NCI-H1105 treated with DMSO at 0.1 percent for 48 hours (cell line): ENCODE measurements around the gene IMPA2.
A peak's percentile ranks its signal among the peaks of the same experiment; 100 is the strongest.
"Not testable (repeated sequence)": the region's sequence is repeated elsewhere in the genome, so short reads cannot be mapped to it uniquely, and the experiment has no call there.

Experiments used
- DNase-seq: peaks from one replicate; lab custom pipeline; 2025; lab: John Stamatoyannopoulos, UW

Gene IMPA2

DNA sequence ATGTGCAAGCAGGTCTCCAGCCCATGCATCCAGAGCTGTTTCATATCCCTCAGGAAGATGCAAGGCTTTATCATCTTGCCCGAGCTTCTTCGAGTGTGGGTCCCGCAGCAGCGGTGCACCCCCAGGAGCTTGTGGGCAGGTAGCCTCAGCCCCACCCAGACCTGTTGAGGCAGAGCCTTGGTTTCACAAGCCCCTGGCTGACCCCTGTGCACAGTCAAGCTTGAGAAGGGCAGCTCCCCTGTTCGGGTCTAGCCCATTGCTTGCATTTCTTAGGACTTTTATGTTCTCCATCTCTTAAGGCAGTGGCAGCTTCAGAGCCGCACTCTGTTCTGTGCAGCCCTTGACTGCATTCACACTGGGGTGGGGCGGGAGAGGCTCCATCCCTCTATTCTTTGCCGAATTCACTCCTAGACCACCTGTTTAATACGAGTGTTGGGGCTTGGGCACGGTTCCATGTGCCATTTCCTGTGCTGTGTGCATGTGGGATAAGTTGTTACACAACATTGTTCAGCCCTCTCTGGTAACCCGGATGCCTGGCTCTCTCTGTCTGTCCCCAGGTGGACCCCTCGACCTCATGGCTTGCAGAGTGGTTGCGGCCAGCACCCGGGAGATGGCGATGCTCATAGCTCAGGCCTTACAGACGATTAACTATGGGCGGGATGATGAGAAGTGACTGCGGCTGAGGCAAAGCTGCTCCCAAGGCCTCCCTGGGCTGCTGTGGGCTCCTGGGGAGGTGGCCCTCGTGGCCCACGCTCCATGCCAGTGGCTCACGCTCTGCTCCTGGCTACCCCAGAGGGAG is 48.7 kb downstream of the IMPA2 start:
- DNase-seq, result no peak

DNA sequence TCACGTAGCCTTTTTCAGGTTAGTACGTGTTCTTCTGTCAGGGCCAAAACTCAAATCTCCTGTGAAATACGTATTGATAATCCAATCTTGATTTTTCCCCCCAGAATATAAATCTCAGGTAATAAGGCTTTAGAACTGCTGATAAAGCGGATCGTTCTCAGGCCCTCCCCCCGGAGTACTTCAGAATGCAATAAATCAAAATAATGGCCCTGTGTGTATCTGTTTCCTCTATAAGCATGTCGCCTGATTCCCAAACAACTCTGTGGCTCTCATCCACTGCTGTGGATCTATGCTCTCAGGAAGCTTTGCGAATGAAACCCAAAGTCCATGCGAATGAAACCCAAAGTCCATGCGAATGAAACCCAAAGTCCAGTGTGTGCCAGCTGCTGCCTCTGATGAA is 49.4 kb downstream of the IMPA2 start:
- DNase-seq, result no peak

- no peak for DNase-seq
These were observed 49.9 kb downstream of the IMPA2 start for GRCh38 chr18:12031181-12031580.

DNA sequence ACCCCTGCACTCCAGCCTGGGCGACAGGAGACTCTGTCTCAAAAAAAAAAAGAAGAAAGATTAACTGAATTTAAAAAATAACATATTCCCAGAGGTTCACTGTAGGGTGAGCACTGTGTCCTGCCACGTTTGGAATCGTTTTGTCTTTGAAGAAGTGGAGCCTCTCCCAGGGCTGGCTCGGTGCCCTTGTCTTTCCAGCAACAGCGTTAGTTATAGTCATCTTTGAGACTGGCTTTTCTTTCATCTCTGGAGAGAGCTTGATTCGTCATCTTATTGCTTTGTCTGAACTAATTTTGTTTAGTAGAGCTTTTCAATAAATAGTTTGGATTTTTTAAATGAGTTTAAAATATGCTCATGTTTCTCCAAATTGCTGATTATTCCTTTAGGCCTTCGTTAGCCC is 50.5 kb downstream of the IMPA2 start:
- no peak for DNase-seq

- DNase-seq, result no peak
These were observed 51.7 kb downstream of the IMPA2 start for GRCh38 chr18:12032786-12033642.

DNA sequence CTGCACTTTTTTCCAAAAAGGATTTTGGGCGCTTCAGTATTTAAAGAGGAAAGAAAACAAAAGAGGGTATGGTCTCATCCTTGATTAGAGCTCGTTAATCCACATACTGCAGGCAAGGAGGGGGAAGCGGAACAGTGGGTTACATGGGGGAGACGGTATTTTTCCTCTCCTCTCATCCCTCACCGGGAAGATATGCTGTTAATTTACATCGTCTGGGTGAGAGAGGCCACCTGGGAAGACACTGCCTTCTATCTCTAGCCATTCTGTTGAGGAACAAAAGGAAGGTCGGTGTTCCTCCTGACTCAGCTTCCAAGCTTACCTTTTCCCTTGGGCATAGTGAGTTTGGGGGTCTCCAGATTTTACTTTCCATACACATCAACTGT is 52.3 kb downstream of the IMPA2 start:
- no peak for DNase-seq

DNA sequence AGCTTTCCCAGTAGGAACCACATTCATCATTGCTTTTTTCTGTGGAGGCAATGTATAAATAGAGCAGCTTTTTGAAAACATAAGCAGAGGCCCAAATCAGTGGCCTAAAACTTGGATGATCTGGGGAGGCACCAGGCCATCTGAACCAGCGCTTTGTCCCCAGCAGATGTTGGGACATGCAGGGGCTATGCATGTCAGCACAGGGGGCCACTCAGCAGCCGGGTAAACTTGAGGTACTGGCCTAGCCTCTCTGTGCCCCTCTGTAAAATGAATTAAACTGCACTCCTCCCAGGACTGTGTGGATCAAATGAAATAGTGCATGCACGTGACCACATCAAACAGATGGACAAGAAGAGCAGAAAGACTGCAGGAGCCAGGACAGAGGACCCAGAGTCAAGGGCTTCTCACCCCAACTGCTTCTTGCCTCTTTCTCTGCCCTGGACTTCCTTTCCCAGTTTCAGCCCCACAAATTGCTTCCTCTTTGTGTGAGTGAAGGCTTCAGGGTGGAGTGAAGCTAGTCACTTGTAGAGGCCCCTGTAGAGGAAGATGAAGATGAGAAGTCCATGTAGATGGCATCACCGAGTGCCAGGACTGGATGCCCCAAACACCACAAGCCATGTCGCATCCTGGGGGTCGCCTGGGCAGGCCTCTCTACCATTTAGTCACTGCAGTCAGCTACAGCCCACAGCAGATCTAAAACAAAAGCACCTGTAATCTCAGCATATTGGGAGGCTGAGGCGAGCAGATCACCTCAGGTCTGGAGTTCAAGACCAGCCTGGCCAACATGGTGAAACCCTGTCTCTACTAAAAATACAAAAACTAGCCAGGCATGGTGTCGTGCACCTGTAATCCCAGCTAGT is 53.2 kb downstream of the IMPA2 start:
- no peak for DNase-seq

GRCh38 chr18:12035481-12035880 is 54.2 kb downstream of the IMPA2 start:
- DNase-seq, result no peak

GRCh38 chr18:12036201-12036751 is 55.0 kb downstream of the IMPA2 start:
- no peak for DNase-seq

DNA sequence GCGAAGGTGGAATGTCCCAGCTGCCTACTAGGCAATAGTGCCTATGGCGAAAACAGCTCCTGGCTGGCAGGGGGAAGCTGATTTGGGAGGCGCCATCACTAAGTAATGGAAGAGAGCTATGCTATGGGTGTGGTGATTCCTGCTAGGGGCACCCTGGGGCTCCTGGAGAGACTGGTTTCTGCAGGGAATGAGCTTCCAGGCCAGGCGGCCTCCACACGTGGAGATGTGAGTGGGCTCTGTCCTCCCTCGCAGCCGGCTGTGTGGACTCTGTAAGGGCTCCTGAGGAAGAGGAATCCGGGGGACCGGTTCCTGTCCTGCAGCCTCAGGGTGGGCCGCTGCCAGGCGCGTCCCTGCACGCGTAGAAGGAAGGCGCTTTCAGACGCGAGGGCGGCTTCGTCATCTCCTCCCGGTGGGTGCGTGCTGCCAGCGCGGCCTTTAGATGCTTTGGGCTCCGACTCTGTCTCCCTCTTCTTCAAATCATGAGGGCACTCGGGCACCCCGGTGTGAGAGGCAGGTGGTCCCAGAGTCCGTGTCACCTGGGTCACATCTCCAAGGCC is 56.9 kb downstream of the IMPA2 start:
- no peak for DNase-seq

DNA sequence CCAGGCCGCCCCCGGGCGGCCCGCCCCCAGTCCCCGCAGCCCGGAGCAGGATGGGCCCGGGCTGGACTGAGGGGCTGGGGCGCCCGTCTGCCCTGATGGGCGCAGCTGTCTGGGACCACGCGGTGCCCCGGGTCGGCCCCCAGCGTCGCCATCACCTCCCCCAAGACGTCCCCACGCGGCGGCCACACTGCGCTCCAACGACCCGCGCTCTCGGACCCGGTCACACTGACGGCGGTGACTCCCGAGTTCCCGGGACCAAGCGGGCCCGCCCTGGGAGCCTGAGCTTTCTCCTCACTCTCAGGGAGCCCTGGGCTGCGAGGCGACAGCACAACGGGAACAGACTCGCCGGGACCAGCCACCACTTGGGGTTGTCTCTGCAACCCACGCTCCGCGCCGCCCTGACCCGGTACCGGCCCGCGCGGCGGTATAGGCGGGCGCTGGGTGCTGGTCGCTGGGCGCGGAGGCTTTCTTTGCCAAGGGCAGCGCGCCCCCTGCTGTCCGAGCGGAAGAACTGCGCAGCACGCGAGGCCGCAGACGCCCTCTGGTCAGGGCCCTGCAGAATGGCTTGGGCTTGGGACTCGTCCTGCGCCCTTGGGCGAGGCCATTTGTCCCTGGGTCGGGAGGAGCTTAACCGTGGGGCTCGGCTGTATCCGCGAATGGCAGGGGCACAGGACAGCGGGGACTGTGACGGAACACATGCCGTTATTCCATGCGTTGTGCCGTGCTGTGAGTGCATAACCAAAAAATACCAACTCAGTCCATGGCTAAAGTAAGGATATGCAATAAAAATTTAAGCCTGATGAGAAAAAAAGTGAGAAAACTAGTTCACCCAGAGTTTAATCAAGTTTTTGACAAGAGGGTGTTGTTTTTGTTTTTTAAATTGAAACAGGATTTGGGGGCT is 57.6 kb downstream of the IMPA2 start:
- peak; percentile 61 for DNase-seq

GRCh38 chr18:12039540-12039930 is 58.2 kb downstream of the IMPA2 start:
- DNase-seq, result not testable (repeated sequence)

GRCh38 chr18:12041561-12041960 is 60.3 kb downstream of the IMPA2 start:
- no peak for DNase-seq

DNA sequence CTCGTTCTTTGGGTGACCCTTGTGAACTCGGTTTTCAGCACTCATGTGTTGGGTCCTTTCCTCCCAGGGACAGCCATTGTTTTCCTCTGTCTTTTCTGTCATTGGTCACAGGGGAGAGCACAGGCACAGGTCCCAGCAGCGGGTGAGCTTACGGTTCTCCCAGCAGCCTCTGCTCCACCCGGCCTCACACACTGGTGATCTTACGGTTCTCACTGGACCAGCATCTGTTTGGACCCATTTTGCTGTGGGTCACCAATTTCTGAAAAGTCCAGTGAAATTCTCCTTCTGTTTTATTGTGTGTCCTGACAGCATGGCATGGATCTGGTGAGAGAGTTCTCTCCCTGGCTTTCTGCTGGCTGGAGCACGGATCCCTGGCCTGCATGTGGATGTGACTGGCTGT is 62.5 kb downstream of the IMPA2 start:
- DNase-seq, result no peak

DNA sequence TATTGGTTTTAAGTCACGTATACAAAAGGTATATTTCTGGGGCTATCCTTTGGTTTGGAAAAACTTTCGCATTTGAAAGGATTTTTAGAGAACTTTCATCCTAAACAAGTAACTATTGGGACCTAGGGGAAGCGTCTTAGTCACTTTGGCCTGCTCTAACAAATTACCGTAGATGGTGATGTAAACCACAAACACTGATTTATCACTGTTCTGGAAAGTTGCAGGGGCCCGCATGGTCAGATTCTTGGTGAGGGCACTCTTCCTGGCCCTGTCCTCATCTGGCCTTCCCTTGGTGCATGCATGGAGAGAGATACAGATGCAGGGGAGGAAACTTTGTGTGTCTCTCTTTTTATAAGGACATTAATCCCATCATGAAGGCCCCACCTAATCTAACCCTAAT is 63.3 kb downstream of the IMPA2 start:
- no peak for DNase-seq

GRCh38 chr18:12046046-12046750 is 64.9 kb downstream of the IMPA2 start:
- no peak for DNase-seq

DNA sequence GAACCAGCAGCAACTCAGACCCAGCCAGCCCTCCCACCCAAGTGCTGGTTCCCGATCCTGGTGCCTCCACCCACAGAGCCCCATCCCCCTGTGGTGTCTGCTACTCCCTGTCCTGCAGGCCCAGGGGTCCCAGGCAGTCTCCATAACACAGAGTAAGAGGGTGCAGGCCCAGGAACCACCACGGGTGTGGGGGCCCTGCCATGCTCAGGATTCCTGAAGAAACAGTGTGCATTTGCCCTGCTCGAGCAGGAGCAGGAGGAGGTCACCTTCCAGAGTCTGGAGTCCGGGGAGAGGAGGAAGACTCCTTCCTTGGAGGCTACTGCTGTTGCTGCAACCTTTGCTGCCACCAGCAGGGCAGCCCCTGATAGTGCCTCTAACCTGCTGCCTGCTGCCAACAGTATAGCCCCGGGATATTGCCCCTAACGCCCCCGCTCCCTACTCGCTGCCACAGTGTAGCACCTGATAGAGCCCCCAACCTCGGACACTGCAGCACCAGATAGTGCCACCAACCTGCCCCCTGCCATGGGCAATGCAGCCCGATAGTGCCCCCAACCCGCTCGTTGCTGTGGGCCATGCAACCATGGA is 65.5 kb downstream of the IMPA2 start:
- no peak for DNase-seq

DNA sequence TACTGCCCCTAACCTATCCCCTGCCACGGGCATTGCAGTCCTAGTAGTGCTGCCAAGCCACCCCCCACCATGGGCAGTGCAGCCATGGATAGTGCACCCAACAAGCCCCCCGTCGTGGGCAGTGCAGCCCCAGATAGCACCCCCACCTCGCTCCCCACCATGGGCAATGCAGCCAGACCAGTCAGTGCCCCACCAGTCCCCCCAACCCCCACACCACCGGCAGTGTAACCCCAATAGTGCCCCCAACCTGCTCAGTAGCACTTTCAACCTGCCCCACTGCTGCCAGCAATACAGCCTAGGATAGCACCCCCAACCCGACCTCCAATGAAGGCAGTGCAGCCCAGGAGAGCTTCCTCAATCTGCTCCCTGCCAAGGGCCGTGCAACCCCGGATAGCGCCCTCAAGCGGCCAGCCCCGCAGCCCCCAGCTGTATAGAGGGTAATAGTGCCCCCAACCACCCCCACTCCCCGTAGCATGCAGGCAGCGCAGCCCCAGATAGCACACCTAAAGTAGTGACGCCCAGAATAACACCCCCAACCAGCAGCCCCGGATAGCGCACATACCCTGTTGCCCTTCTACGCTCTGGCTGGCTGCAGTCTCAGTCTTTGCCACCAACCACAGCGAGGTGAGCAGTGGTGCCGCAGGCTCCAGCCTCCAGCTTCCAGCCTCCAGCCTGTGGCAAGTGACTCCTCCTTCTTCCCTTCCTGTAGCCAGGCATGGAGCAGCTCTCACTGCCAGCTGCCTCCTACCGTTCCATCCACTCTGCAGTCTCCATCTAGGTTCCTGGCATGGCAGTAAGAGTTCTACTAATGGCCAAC is 66.9 kb downstream of the IMPA2 start:
- no peak for DNase-seq

- no peak for DNase-seq
These were observed 67.5 kb downstream of the IMPA2 start for GRCh38 chr18:12048827-12049175.
